Heart left ventricle (tissue), 13 donors: ENCODE data around the gene MPRIP.

Source experiments
- CTCF ChIP-seq, 12 donors: fragments of 200-600 bp; sonication (generic) in 4 of 12; IDR thresholded peaks; one replicate each; pipeline versions ENCODE4 v1.5.0 to v1.8.0; 2018 to 2022; ENCODE audit warnings: antibody characterized with exemption in 12 of 12, mild to moderate bottlenecking in 5 of 12
- POLR2A ChIP-seq, 2 donors: fragments of 450-650 bp; IDR thresholded peaks; one replicate each; pipeline ENCODE4 v1.6.1; 2017; ENCODE audit warnings: antibody characterized with exemption in 2 of 2, mild to moderate bottlenecking in 2 of 2, moderate library complexity in 2 of 2
- donor health status: ischemic (EF 13 %, LVEDD 7.1; RV severe dilation, severe dysfunction).
- donor health status: DM: no; HTN: yes; CAD: no.
- donor health status: DM: no; HTN: no; CAD: no.
- donor health status: ischemic (EF 25% LVEDD 6.9; RV normal size, moderate dysfunction).
- donor health status: ischemic (EF 25% LVEDD 5.7; RV mildly dilated, moderate dysfunction).
- donor health status: ischemic (EF 35%, LVEDD 5.7; RV mildly dilated, moderate dysfunction).
- donor health status: nonischemic (EF 11% LVEDD 7.7; RV severe dilation, severe dysfunction).
- donor health status: DM: yes; HTN: yes; CAD: no.
- donor health status: PGD.
- donor health status: ischemic (EF 29% LVEDD 5.4; RV normal size, mild dysfunction).
- donor health status: nonischemic (EF 23%, LVEDD 6.1; RV moderate dilation, normal function).

- TF ChIP-seq POLR2A (IDR thresholded peaks at IDR 0.05) = no peak
- TF ChIP-seq CTCF (IDR thresholded peaks at IDR 0.05) = no peak
These were observed 112.3 kb downstream of the MPRIP start for GRCh38 chr17:17154556-17154955.
